HEK293 (cell line): Measurements from ENCODE around the gene FAM83C.

Source experiments
- EGR2 ChIP-seq: fragments of 450-650 bp; formaldehyde crosslinking; IDR thresholded peaks from 2 replicates; pipeline ENCODE4 v1.5.1; 2016; ENCODE audit warnings: low read depth, missing biosample characterization, missing genetic modification characterization
- HIC1 ChIP-seq: fragments of 450-650 bp; formaldehyde crosslinking; IDR thresholded peaks from 2 replicates; pipeline ENCODE4 v1.5.1; 2016; ENCODE audit warnings: missing biosample characterization, missing genetic modification characterization
- KLF1 ChIP-seq: fragments of 450-650 bp; formaldehyde crosslinking; IDR thresholded peaks from 2 replicates; pipeline ENCODE4 v1.5.1; 2016; ENCODE audit warnings: missing biosample characterization, missing genetic modification characterization
- KLF9 ChIP-seq: fragments of 450-650 bp; formaldehyde crosslinking; IDR thresholded peaks from 2 replicates; pipeline ENCODE4 v1.5.1; 2016; ENCODE audit warnings: missing biosample characterization, missing genetic modification characterization, low read depth
- MYNN ChIP-seq: fragments of 450-650 bp; formaldehyde crosslinking; IDR thresholded peaks from 2 replicates; pipeline ENCODE4 v1.5.1; 2016; ENCODE audit warnings: missing biosample characterization, missing genetic modification characterization, borderline replicate concordance
- OVOL3 ChIP-seq: fragments of 450-650 bp; formaldehyde crosslinking; IDR thresholded peaks from 2 replicates; pipeline ENCODE4 v1.5.1; 2016; ENCODE audit warnings: missing biosample characterization, missing genetic modification characterization
- PRDM4 ChIP-seq: fragments of 450-650 bp; formaldehyde crosslinking; IDR thresholded peaks from 2 replicates; pipeline ENCODE4 v1.5.1; 2017; ENCODE audit warnings: missing biosample characterization, missing genetic modification characterization
- REPIN1 ChIP-seq: fragments of 450-650 bp; formaldehyde crosslinking; IDR thresholded peaks from 2 replicates; pipeline ENCODE4 v1.5.1; 2017; ENCODE audit warnings: missing biosample characterization, missing genetic modification characterization, low read depth
- TRIM28 ChIP-seq: IDR thresholded peaks from 2 replicates; pipeline ENCODE4 v1.6.1; 2011; ENCODE audit warnings: low read length, control low read depth, borderline replicate concordance
- ZBTB21 ChIP-seq: fragments of 450-650 bp; formaldehyde crosslinking; IDR thresholded peaks from 2 replicates; pipeline ENCODE4 v1.5.1; 2017; ENCODE audit warnings: missing biosample characterization, missing genetic modification characterization
- ZBTB8A ChIP-seq: fragments of 450-650 bp; formaldehyde crosslinking; IDR thresholded peaks from 2 replicates; pipeline ENCODE4 v1.5.1; 2016; ENCODE audit warnings: missing biosample characterization, missing genetic modification characterization
- ZFHX2 ChIP-seq: fragments of 450-650 bp; formaldehyde crosslinking; conservative IDR thresholded peaks from 2 replicates; pipeline ENCODE4 v1.5.1; 2016; ENCODE audit warnings: missing biosample characterization, missing genetic modification characterization
- ZNF175 ChIP-seq: fragments of 450-650 bp; formaldehyde crosslinking; IDR thresholded peaks from 2 replicates; pipeline ENCODE4 v1.5.1; 2016; ENCODE audit warnings: missing biosample characterization, missing genetic modification characterization
- ZNF394 ChIP-seq: fragments of 450-650 bp; formaldehyde crosslinking; IDR thresholded peaks from 2 replicates; pipeline ENCODE4 v1.5.1; 2016; ENCODE audit warnings: missing biosample characterization, missing genetic modification characterization, mild to moderate bottlenecking, moderate library complexity, borderline replicate concordance
- ZNF398 ChIP-seq: fragments of 450-650 bp; formaldehyde crosslinking; IDR thresholded peaks from 2 replicates; pipeline ENCODE4 v1.5.1; 2017; ENCODE audit warnings: missing biosample characterization, missing genetic modification characterization
- ZNF585B ChIP-seq: fragments of 450-650 bp; formaldehyde crosslinking; IDR thresholded peaks from 2 replicates; pipeline ENCODE4 v1.5.1; 2016; ENCODE audit warnings: missing biosample characterization, missing genetic modification characterization
- ZNF626 ChIP-seq: fragments of 450-650 bp; sonication (Bioruptor Pico); formaldehyde crosslinking; IDR thresholded peaks from 2 replicates; pipeline ENCODE4 v1.5.1; 2018; ENCODE audit warnings: missing biosample characterization, missing genetic modification characterization, inconsistent platforms
- ZNF629 ChIP-seq: fragments of 450-650 bp; formaldehyde crosslinking; IDR thresholded peaks from 2 replicates; pipeline ENCODE4 v1.5.1; 2017; ENCODE audit warnings: missing biosample characterization, missing genetic modification characterization
- ZNF837 ChIP-seq: fragments of 450-650 bp; formaldehyde crosslinking; IDR thresholded peaks from 2 replicates; pipeline ENCODE4 v1.5.1; 2016; ENCODE audit warnings: missing biosample characterization, missing genetic modification characterization
- ZXDB ChIP-seq: fragments of 450-650 bp; formaldehyde crosslinking; IDR thresholded peaks from 2 replicates; pipeline ENCODE4 v1.5.1; 2016; ENCODE audit warnings: missing biosample characterization, missing genetic modification characterization
- TF ChIP-seq, protein P1 (sequence below): fragments of 450-650 bp; formaldehyde crosslinking; IDR thresholded peaks from 2 replicates; pipeline ENCODE4 v1.5.1; 2017; ENCODE audit warnings: missing biosample characterization, missing genetic modification characterization
- TF ChIP-seq, protein P2 (sequence below): fragments of 450-650 bp; formaldehyde crosslinking; IDR thresholded peaks from 2 replicates; pipeline ENCODE4 v1.5.1; 2016; ENCODE audit warnings: missing biosample characterization, missing genetic modification characterization
- TF ChIP-seq, protein P3 (sequence below): fragments of 450-650 bp; formaldehyde crosslinking; IDR thresholded peaks from 2 replicates; pipeline ENCODE4 v1.5.1; 2016; ENCODE audit warnings: missing biosample characterization, missing genetic modification characterization, low read depth
- TF ChIP-seq, protein P4 (sequence below): fragments of 450-650 bp; formaldehyde crosslinking; IDR thresholded peaks from 2 replicates; pipeline ENCODE4 v1.5.1; 2017; ENCODE audit warnings: missing biosample characterization, mild to moderate bottlenecking, missing genetic modification characterization, moderate library complexity

The FAM83C gene

DNA sequence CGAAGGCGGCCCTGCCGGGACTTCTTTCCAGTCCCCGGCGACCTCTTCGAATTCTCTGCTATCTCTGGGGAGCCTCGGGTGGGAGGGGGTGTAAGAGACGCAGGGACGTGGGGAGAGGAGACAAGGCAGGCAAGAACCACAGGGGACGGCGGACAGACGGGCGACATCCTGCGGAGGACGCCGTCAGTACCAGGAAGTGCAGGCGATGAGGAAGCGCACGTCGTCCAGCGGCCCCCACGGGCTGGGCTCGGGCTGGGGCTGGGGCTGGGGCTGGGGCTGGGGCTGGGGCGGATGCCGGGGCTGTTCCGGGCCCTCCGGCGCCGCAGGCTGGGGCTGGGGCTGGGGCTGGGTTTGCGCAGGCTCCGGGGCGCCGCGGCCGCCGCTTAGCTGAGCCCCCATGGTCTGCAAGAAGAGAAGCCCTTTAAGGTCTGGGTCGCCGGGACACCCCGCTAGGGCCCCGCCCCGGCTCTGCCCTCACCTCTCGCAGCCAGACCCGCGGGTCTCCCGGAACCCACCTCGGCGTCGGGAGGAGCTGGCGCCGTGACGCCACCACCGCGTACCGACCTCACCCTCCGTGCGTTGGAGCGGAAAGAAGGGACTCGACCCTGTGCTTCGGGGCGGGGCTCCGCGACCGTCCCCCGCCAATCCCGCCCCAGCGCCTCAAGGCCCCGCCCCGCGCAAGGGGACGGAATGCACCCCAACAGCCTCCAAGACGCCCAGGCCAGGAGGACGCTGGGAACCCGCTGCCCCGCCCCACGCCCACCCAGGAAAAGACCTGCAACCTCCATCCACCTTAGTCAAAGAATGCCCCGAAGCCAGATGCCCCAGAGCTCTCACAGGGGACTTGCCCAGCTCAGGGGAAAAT is 14.5 kb downstream of the FAM83C start, which contains the start of gene MMP24OS (continued):
- no peak for TF ChIP-seq ZNF398 (tag by site-specific recombination)
- TF ChIP-seq ZNF626 (tag by site-specific recombination), result no peak
- TF ChIP-seq REPIN1 (tag by site-specific recombination), result no peak
- TF ChIP-seq HIC1, result no peak
- TF ChIP-seq, protein P1, sequence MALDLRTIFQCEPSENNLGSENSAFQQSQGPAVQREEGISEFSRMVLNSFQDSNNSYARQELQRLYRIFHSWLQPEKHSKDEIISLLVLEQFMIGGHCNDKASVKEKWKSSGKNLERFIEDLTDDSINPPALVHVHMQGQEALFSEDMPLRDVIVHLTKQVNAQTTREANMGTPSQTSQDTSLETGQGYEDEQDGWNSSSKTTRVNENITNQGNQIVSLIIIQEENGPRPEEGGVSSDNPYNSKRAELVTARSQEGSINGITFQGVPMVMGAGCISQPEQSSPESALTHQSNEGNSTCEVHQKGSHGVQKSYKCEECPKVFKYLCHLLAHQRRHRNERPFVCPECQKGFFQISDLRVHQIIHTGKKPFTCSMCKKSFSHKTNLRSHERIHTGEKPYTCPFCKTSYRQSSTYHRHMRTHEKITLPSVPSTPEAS (tag by site-specific recombination), result no peak
- no peak for TF ChIP-seq ZNF175
- TF ChIP-seq ZNF394 (tag by site-specific recombination), result peak; percentile 86
- TF ChIP-seq ZNF837, result no peak
- TF ChIP-seq KLF9, result peak; percentile 81
- no peak for TF ChIP-seq OVOL3
- TF ChIP-seq, protein P2, sequence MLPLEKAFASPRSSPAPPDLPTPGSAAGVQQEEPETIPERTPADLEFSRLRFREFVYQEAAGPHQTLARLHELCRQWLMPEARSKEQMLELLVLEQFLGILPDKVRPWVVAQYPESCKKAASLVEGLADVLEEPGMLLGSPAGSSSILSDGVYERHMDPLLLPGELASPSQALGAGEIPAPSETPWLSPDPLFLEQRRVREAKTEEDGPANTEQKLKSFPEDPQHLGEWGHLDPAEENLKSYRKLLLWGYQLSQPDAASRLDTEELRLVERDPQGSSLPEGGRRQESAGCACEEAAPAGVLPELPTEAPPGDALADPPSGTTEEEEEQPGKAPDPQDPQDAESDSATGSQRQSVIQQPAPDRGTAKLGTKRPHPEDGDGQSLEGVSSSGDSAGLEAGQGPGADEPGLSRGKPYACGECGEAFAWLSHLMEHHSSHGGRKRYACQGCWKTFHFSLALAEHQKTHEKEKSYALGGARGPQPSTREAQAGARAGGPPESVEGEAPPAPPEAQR (tag by site-specific recombination), result no peak
- TF ChIP-seq ZFHX2 (tag by site-specific recombination), result peak; percentile 50
- TF ChIP-seq EGR2 (tag by site-specific recombination), result peak; percentile 53; the same call in 1 of the 2 replicates
- no peak for TF ChIP-seq MYNN (tag by site-specific recombination)
- peak; percentile 50; the same call in 1 of the 2 replicates for TF ChIP-seq ZXDB (tag by site-specific recombination)
- TF ChIP-seq TRIM28, result no peak
- TF ChIP-seq PRDM4 (tag by site-specific recombination), result no peak
- TF ChIP-seq KLF1 (tag by site-specific recombination), result peak; percentile 67
- TF ChIP-seq, protein P3, sequence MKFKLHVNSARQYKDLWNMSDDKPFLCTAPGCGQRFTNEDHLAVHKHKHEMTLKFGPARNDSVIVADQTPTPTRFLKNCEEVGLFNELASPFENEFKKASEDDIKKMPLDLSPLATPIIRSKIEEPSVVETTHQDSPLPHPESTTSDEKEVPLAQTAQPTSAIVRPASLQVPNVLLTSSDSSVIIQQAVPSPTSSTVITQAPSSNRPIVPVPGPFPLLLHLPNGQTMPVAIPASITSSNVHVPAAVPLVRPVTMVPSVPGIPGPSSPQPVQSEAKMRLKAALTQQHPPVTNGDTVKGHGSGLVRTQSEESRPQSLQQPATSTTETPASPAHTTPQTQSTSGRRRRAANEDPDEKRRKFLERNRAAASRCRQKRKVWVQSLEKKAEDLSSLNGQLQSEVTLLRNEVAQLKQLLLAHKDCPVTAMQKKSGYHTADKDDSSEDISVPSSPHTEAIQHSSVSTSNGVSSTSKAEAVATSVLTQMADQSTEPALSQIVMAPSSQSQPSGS (tag by site-specific recombination), result no peak
- TF ChIP-seq, protein P4, sequence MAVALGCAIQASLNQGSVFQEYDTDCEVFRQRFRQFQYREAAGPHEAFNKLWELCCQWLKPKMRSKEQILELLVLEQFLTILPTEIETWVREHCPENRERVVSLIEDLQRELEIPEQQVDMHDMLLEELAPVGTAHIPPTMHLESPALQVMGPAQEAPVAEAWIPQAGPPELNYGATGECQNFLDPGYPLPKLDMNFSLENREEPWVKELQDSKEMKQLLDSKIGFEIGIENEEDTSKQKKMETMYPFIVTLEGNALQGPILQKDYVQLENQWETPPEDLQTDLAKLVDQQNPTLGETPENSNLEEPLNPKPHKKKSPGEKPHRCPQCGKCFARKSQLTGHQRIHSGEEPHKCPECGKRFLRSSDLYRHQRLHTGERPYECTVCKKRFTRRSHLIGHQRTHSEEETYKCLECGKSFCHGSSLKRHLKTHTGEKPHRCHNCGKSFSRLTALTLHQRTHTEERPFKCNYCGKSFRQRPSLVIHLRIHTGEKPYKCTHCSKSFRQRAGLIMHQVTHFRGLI (tag by site-specific recombination), result no peak
- peak; percentile 89 for TF ChIP-seq ZNF629 (tag by site-specific recombination)
- TF ChIP-seq ZNF585B (tag by site-specific recombination), result no peak
- TF ChIP-seq ZBTB21 (tag by site-specific recombination), result peak; percentile 77; the same call in 1 of the 2 replicates
- peak; percentile 33; the same call in 1 of the 2 replicates for TF ChIP-seq ZBTB8A (tag by site-specific recombination)
